ENCODE results near the gene RHOA. TPM values are rescaled to one million over a fixed set of nuclear protein-coding genes. Genes with fewer than 3 reads are reported as not detected.

The RHOA gene
- total and polyA plus RNA-seq, 4 donors: 269 to 567 (median 432) TPM

- H3K4me3 ChIP-seq: no peak overlapping the region
- WGBS, 2 donors: 96 to 98% methylated on average over 6 of the region's 6 CpGs
- DNase-seq (no peak), ATAC-seq (ENCODE audit: insufficient read depth, low FRiP score) (no peak)
- TF ChIP-seq CTCF (IDR thresholded peaks at IDR 0.05; ENCODE audit: control extremely low read depth, extremely low read depth): no peak
- H3K9me3 ChIP-seq (ENCODE audit: control insufficient read depth in 4 of 4, insufficient read depth in 3 of 4, low read length in 3 of 4): no peaks in the 10 kb centered on the region
- no peaks in the 10 kb centered on the region for H3K27me3 ChIP-seq (ENCODE audit: control insufficient read depth in 3 of 3, insufficient read depth in 3 of 3, low read length in 2 of 3)
- H3K9ac ChIP-seq (ENCODE audit: insufficient read depth in 1 of 2, low read length in 2 of 2): no peak overlapping the region
- H3K4me1 ChIP-seq (ENCODE audit: control insufficient read depth in 5 of 5, insufficient read depth in 5 of 5, low read length in 5 of 5): peaks cover 0 to 12% (median 3%) of the 10 kb centered on the region in 5 donors
- peaks cover 0 to 8% (median 1%) of the 10 kb centered on the region in 4 donors for H3K36me3 ChIP-seq (ENCODE audit: control insufficient read depth in 4 of 4, insufficient read depth in 4 of 4, low read length in 4 of 4)
- H3K27ac ChIP-seq (ENCODE audit: low read depth in 1 of 2, low read length in 1 of 2): no peak overlapping the region
Measured at GRCh38 chr3:49389297-49389696, 22.5 kb downstream of the RHOA start.

GRCh38 chr3:49388289-49388820 lies 23.4 kb downstream of the RHOA start:
- Histone ChIP-seq H3K36me3 (ENCODE audit: control insufficient read depth in 4 of 4, insufficient read depth in 4 of 4, low read length in 4 of 4) (peaks cover 0 to 8% (median 1%) of the 10 kb centered on the region in 4 donors), H3K27ac (ENCODE audit: low read depth in 1 of 2, low read length in 1 of 2) (no peak overlapping the region), H3K4me3 (no peak overlapping the region), H3K27me3 (ENCODE audit: control insufficient read depth in 3 of 3, insufficient read depth in 3 of 3, low read length in 2 of 3) (no peaks in the 10 kb centered on the region), H3K9me3 (ENCODE audit: control insufficient read depth in 4 of 4, insufficient read depth in 3 of 4, low read length in 3 of 4) (no peaks in the 10 kb centered on the region), H3K4me1 (ENCODE audit: control insufficient read depth in 5 of 5, insufficient read depth in 5 of 5, low read length in 5 of 5) (peaks cover 0 to 12% (median 3%) of the 10 kb centered on the region in 5 donors), H3K9ac (ENCODE audit: insufficient read depth in 1 of 2, low read length in 2 of 2) (no peak overlapping the region)
- ATAC-seq (ENCODE audit: insufficient read depth, low FRiP score) (no peak), DNase-seq (no peak)
- 89 to 91% methylated on average over 1 of the region's 1 CpG for WGBS, 2 donors
- TF ChIP-seq CTCF (IDR thresholded peaks at IDR 0.05; ENCODE audit: control extremely low read depth, extremely low read depth): no peak

GRCh38 chr3:49387721-49388120 lies 24.1 kb downstream of the RHOA start:
- WGBS, 2 donors: 86 to 93% methylated on average over 2 of the region's 2 CpGs
- H3K36me3 ChIP-seq (ENCODE audit: control insufficient read depth in 4 of 4, insufficient read depth in 4 of 4, low read length in 4 of 4): peaks cover 0 to 6% (median 1%) of the 10 kb centered on the region in 4 donors
- no peak overlapping the region for H3K27ac ChIP-seq (ENCODE audit: low read depth in 1 of 2, low read length in 1 of 2)
- no peaks in the 10 kb centered on the region for H3K9me3 ChIP-seq (ENCODE audit: control insufficient read depth in 4 of 4, insufficient read depth in 3 of 4, low read length in 3 of 4)
- peaks cover 0 to 7% (median 3%) of the 10 kb centered on the region in 5 donors for H3K4me1 ChIP-seq (ENCODE audit: control insufficient read depth in 5 of 5, insufficient read depth in 5 of 5, low read length in 5 of 5)
- no peaks in the 10 kb centered on the region for H3K27me3 ChIP-seq (ENCODE audit: control insufficient read depth in 3 of 3, insufficient read depth in 3 of 3, low read length in 2 of 3)
- no peak overlapping the region for H3K9ac ChIP-seq (ENCODE audit: insufficient read depth in 1 of 2, low read length in 2 of 2)
- no peak for TF ChIP-seq CTCF (IDR thresholded peaks at IDR 0.05; ENCODE audit: control extremely low read depth, extremely low read depth)
- ATAC-seq (ENCODE audit: insufficient read depth, low FRiP score) (no peak), DNase-seq (no peak)
- no peak overlapping the region for H3K4me3 ChIP-seq

All from lung (tissue), 12 donors.